Astrocyte (in vitro differentiated cells and primary cell): ENCODE measurements around the gene RPS6KA1. TPM values are rescaled to one million over a fixed set of nuclear protein-coding genes. Genes with fewer than 3 reads are reported as not detected.
A peak's percentile ranks its signal among the peaks of the same experiment; 100 is the strongest.

Experiments used
- DNase-seq: peaks from one replicate; pipeline ENCODE4 v3.0.0-alpha.2; 2010; ENCODE audit warnings: low read depth
- FAIRE-seq: peaks from 2 replicates; lab custom pipeline; 2011; peaks lifted over from hg19 to GRCh38; lab: Jason Lieb, UNC
- H2AFZ ChIP-seq: 2 replicates; pipeline ENCODE4 v1.6.0; 2012; ENCODE audit warnings: low read depth, low read length, inconsistent platforms
- H3K27ac ChIP-seq: 2 replicates; pipeline ENCODE4 v1.5.1; 2011; ENCODE audit warnings: low read depth, low read length, inconsistent platforms
- H3K27me3 ChIP-seq: 2 replicates; pipeline ENCODE4 v1.6.0; 2011; ENCODE audit warnings: low read length, inconsistent platforms; ENCODE audit not compliant: insufficient read depth
- H3K36me3 ChIP-seq: 2 replicates; pipeline ENCODE4 v1.5.1; 2011; ENCODE audit warnings: low read length, inconsistent platforms; ENCODE audit not compliant: insufficient read depth
- H3K4me1 ChIP-seq: 2 replicates; pipeline ENCODE4 v1.5.1; 2011; ENCODE audit warnings: low read length, inconsistent platforms; ENCODE audit not compliant: insufficient read depth
- H3K4me2 ChIP-seq: 2 replicates; pipeline ENCODE4 v1.6.0; 2012; ENCODE audit warnings: low read length, inconsistent platforms
- H3K4me3 ChIP-seq: 2 replicates; pipeline ENCODE4 v1.5.1; 2011; ENCODE audit warnings: low read depth, mild to moderate bottlenecking, low read length, inconsistent platforms; ENCODE audit not compliant: insufficient read depth
- H3K79me2 ChIP-seq: 2 replicates; pipeline ENCODE4 v1.6.0; 2012; ENCODE audit warnings: mild to moderate bottlenecking, low read length, inconsistent platforms; ENCODE audit not compliant: insufficient read depth
- H3K9ac ChIP-seq: 2 replicates; pipeline ENCODE4 v1.6.0; 2012; ENCODE audit warnings: mild to moderate bottlenecking, low read length, inconsistent platforms
- H3K9me3 ChIP-seq: 2 replicates; pipeline ENCODE4 v1.5.1; 2012; ENCODE audit warnings: low read depth, mild to moderate bottlenecking, low read length, inconsistent platforms; ENCODE audit not compliant: insufficient read depth
- H4K20me1 ChIP-seq: 2 replicates; pipeline ENCODE4 v1.6.0; 2012; ENCODE audit warnings: low read length, inconsistent platforms; ENCODE audit not compliant: insufficient read depth
- H3K27ac Mint-ChIP-seq: one replicate; pipeline ENCODE4 v1.8.0; 2021; ENCODE audit warnings: mild to moderate bottlenecking, mixed read lengths; ENCODE audit not compliant: unreplicated experiment
- H3K27me3 Mint-ChIP-seq: one replicate; pipeline ENCODE4 v1.8.0; 2021; ENCODE audit warnings: low read depth, mixed read lengths; ENCODE audit not compliant: unreplicated experiment
- H3K36me3 Mint-ChIP-seq: one replicate; pipeline ENCODE4 v1.8.0; 2021; ENCODE audit warnings: low read depth, mixed read lengths; ENCODE audit not compliant: unreplicated experiment
- H3K4me1 Mint-ChIP-seq: one replicate; pipeline ENCODE4 v1.8.0; 2021; ENCODE audit warnings: low read depth, mixed read lengths; ENCODE audit not compliant: unreplicated experiment
- H3K4me3 Mint-ChIP-seq: one replicate; pipeline ENCODE4 v1.8.0; 2021; ENCODE audit warnings: mild to moderate bottlenecking, moderate library complexity, mixed read lengths; ENCODE audit not compliant: unreplicated experiment
- H3K9me3 Mint-ChIP-seq: one replicate; pipeline ENCODE4 v1.8.0; 2021; ENCODE audit warnings: mild to moderate bottlenecking, mixed read lengths; ENCODE audit not compliant: unreplicated experiment
- CTCF ChIP-seq: IDR thresholded peaks from 2 replicates; pipeline ENCODE4 v1.5.1; 2011; ENCODE audit warnings: low read depth, mild to moderate bottlenecking, inconsistent platforms, low read length, moderate library complexity; ENCODE audit not compliant: insufficient read depth
- EZH2 ChIP-seq: IDR thresholded peaks from 2 replicates; pipeline ENCODE4 v1.6.1; 2012; ENCODE audit warnings: mild to moderate bottlenecking, low read length, inconsistent platforms; ENCODE audit not compliant: insufficient read depth
- total RNA-seq: library from RNA; stranded (reverse); gene quantifications from 2 replicates; pipeline ENCODE4 v1.2.1, GENCODE V29; 2021

Gene RPS6KA1
- total RNA-seq, 1 donor from 2014 or later, result 11.8 TPM

DNA sequence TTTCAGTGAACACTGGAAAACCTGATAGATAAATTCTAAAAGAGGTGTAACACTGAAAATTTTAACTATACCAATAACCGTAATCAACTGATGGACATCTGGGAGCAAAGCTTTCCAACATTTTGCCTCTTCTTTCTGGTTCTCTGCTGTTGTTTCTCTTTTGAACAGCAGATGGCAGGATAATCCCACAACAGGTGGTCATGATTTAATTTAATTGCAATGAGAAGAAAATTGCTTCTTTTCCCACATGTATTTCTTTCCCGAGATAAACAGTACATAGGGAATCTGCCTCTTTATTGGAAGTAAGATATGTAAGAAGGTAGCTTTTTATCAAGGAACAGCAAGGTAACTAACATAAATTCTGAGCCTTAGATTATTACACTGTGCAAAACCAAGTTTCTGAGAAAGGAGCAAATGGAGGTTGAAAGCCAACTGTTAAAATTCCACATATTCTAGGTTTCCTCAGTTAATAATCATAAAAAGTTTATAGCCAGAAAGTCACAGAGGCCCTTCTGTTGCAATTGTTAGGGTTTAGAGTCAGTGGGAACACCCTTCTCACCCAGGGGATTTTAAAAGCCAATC is 72.9 kb downstream of the RPS6KA1 start:
- Histone ChIP-seq H3K4me1 (no peaks in the 10 kb centered on the region), H3K36me3 (no peaks in the 10 kb centered on the region), H2AFZ (no peak overlapping the region), H3K4me2 (no peak overlapping the region), H3K9me3 (no peaks in the 10 kb centered on the region), H3K9ac (no peak overlapping the region), H4K20me1 (peaks cover 3% of the 10 kb centered on the region), H3K4me3 (no peak overlapping the region), H3K79me2 (no peaks in the 10 kb centered on the region), H3K27ac (no peak overlapping the region), H3K27me3 (peaks cover 30% of the 10 kb centered on the region)
- H3K9me3 Mint-ChIP-seq, result no peaks in the 10 kb centered on the region
- H3K4me1 Mint-ChIP-seq, result peaks cover 4% of the 10 kb centered on the region
- H3K27ac Mint-ChIP-seq, result peak overlapping the region; percentile 8
- DNase-seq (peak; percentile 31), FAIRE-seq (peak; percentile 93)
- H3K27me3 Mint-ChIP-seq, result peaks cover 2% of the 10 kb centered on the region
- H3K36me3 Mint-ChIP-seq, result no peaks in the 10 kb centered on the region
- no peak for TF ChIP-seq EZH2
- TF ChIP-seq CTCF, result peak; percentile 95
- H3K4me3 Mint-ChIP-seq, result no peak overlapping the region

GRCh38 chr1:26603856-26604255 is 74.3 kb downstream of the RPS6KA1 start:
- Histone ChIP-seq H3K4me3 (no peak overlapping the region), H3K4me2 (no peak overlapping the region), H4K20me1 (peaks cover 3% of the 10 kb centered on the region), H3K9ac (no peak overlapping the region), H3K36me3 (no peaks in the 10 kb centered on the region), H3K27me3 (peaks cover 30% of the 10 kb centered on the region), H2AFZ (no peak overlapping the region), H3K4me1 (no peaks in the 10 kb centered on the region), H3K79me2 (no peaks in the 10 kb centered on the region), H3K27ac (no peak overlapping the region), H3K9me3 (no peaks in the 10 kb centered on the region)
- Mint-ChIP-seq H3K4me3 (no peak overlapping the region), H3K36me3 (no peaks in the 10 kb centered on the region), H3K4me1 (peaks cover 1% of the 10 kb centered on the region), H3K27me3 (peaks cover 2% of the 10 kb centered on the region), H3K27ac (no peak overlapping the region), H3K9me3 (no peaks in the 10 kb centered on the region)
- no peak for DNase-seq
- no peak for FAIRE-seq
- TF ChIP-seq CTCF (no peak), EZH2 (no peak)

GRCh38 chr1:26607186-26607585 is 77.6 kb downstream of the RPS6KA1 start:
- no peak for DNase-seq
- TF ChIP-seq EZH2 (no peak), CTCF (no peak)
- H3K4me3 Mint-ChIP-seq, result peak overlapping the region; percentile 20
- H3K4me3 ChIP-seq, result no peak overlapping the region
- H3K36me3 Mint-ChIP-seq, result no peaks in the 10 kb centered on the region
- H3K27ac ChIP-seq, result no peak overlapping the region
- no peak overlapping the region for H2AFZ ChIP-seq
- no peak overlapping the region for H3K27ac Mint-ChIP-seq
- FAIRE-seq, result no peak
- peaks cover 3% of the 10 kb centered on the region for H4K20me1 ChIP-seq
- H3K79me2 ChIP-seq, result no peaks in the 10 kb centered on the region
- peaks cover 40% of the 10 kb centered on the region for H3K27me3 ChIP-seq
- H3K36me3 ChIP-seq, result no peaks in the 10 kb centered on the region
- H3K27me3 Mint-ChIP-seq, result peaks cover 2% of the 10 kb centered on the region
- H3K4me1 Mint-ChIP-seq, result no peaks in the 10 kb centered on the region
- no peak overlapping the region for H3K9ac ChIP-seq
- H3K4me1 ChIP-seq, result no peaks in the 10 kb centered on the region
- H3K9me3 Mint-ChIP-seq, result no peaks in the 10 kb centered on the region
- no peak overlapping the region for H3K4me2 ChIP-seq
- H3K9me3 ChIP-seq, result no peaks in the 10 kb centered on the region
